Measurements from ENCODE around the gene LBX2.

The LBX2 gene

GRCh38 chr2:74499267-74499939, at the start of gene LBX2:
LBX2 (minus strand) TSS chr2:74499603; CDS start chr2:74499537, 66 bp downstream.
- no peak for DNase-seq

GRCh38 chr2:74548285-74548899, 49.0 kb upstream of the LBX2 start:
- no peak for DNase-seq

GRCh38 chr2:74546004-74546403, 46.6 kb upstream of the LBX2 start:
- DNase-seq, result no peak

GRCh38 chr2:74544634-74545033, 45.2 kb upstream of the LBX2 start:
- DNase-seq, result no peak

- DNase-seq, result no peak
These were observed 43.6 kb upstream of the LBX2 start for GRCh38 chr2:74542978-74543377.

- no peak for DNase-seq
These were observed 40.9 kb upstream of the LBX2 start for GRCh38 chr2:74540291-74540690.

- no peak for DNase-seq
These were observed 39.5 kb upstream of the LBX2 start for GRCh38 chr2:74538881-74539339.

- DNase-seq, result no peak
These were observed 37.7 kb upstream of the LBX2 start for GRCh38 chr2:74537140-74537539.

- no peak for DNase-seq
These were observed 37.0 kb upstream of the LBX2 start for GRCh38 chr2:74536166-74536950.

- no peak for DNase-seq
These were observed 36.1 kb upstream of the LBX2 start for GRCh38 chr2:74535440-74535965.

GRCh38 chr2:74534411-74534810, 35.0 kb upstream of the LBX2 start:
- no peak for DNase-seq

- no peak for DNase-seq
These were observed 34.1 kb upstream of the LBX2 start for GRCh38 chr2:74533464-74533863.

GRCh38 chr2:74532222-74532621, 32.8 kb upstream of the LBX2 start:
- DNase-seq, result no peak

GRCh38 chr2:74531666-74532065, 32.3 kb upstream of the LBX2 start:
- DNase-seq, result no peak

- no peak for DNase-seq
These were observed 31.1 kb upstream of the LBX2 start for GRCh38 chr2:74530239-74531187.

- peak; percentile 99 for DNase-seq
These were observed 30.2 kb upstream of the LBX2 start, which contains the start of the genes AUP1 and HTRA2 for GRCh38 chr2:74529357-74530238. AUP1 (minus strand) TSS chr2:74529706; CDS start chr2:74529629, 77 bp downstream. HTRA2 (plus strand) TSS chr2:74529933; CDS start chr2:74530007, 74 bp downstream.

GRCh38 chr2:74528600-74529356, 29.4 kb upstream of the LBX2 start:
- no peak for DNase-seq

GRCh38 chr2:74527741-74528140, 28.3 kb upstream of the LBX2 start:
- no peak for DNase-seq

GRCh38 chr2:74526649-74527230, 27.3 kb upstream of the LBX2 start:
- no peak for DNase-seq
